Progenitor cell of endocrine pancreas (in vitro differentiated cells): ENCODE measurements around the gene ENDOU. TPM values are rescaled to one million over a fixed set of nuclear protein-coding genes. Genes with fewer than 3 reads are reported as not detected.
A peak's percentile ranks its signal among the peaks of the same experiment; 100 is the strongest.

Experiments
- DNase-seq: peaks from one replicate; pipeline ENCODE4 v3.0.0; 2021; ENCODE audit warnings: low spot score; ENCODE audit not compliant: unreplicated experiment
- H3K27ac Mint-ChIP-seq: 2 replicates; pipeline ENCODE4 v1.8.0; 2021; ENCODE audit warnings: mild to moderate bottlenecking, moderate library complexity, mixed read lengths
- H3K27me3 Mint-ChIP-seq: 2 replicates; pipeline ENCODE4 v1.8.0; 2021; ENCODE audit warnings: mixed read lengths
- H3K36me3 Mint-ChIP-seq: 2 replicates; pipeline ENCODE4 v1.8.0; 2022; ENCODE audit warnings: mixed read lengths; ENCODE audit not compliant: insufficient read depth
- H3K4me1 Mint-ChIP-seq: 2 replicates; pipeline ENCODE4 v1.8.0; 2021; ENCODE audit warnings: low read depth, mixed read lengths
- H3K4me3 Mint-ChIP-seq: 2 replicates; pipeline ENCODE4 v1.8.0; 2021; ENCODE audit warnings: low read depth, mild to moderate bottlenecking, moderate library complexity, mixed read lengths
- H3K9me3 Mint-ChIP-seq: 2 replicates; pipeline ENCODE4 v1.8.0; 2021; ENCODE audit warnings: low read depth, mixed read lengths
- CTCF ChIP-seq: fragments of 200-600 bp; sonication (generic); IDR thresholded peaks from one replicate; pipeline ENCODE4 v1.5.0; 2021; ENCODE audit warnings: antibody characterized with exemption, mild to moderate bottlenecking; ENCODE audit not compliant: unreplicated experiment
- total RNA-seq: library from RNA; stranded (reverse); gene quantifications from 2 replicates; pipeline ENCODE4 v1.2.1, GENCODE V29; 2021

The ENDOU gene
- total RNA-seq, 1 donor from 2014 or later, result not detected

GRCh38 chr12:47717046-47717442 is 8.2 kb downstream of the ENDOU start:
- DNase-seq, result no peak
- peaks cover 9% of the 10 kb centered on the region for H3K27me3 Mint-ChIP-seq
- H3K4me3 Mint-ChIP-seq, result no peak overlapping the region
- no peak overlapping the region for H3K27ac Mint-ChIP-seq
- no peaks in the 10 kb centered on the region for H3K36me3 Mint-ChIP-seq
- TF ChIP-seq CTCF, result no peak
- H3K9me3 Mint-ChIP-seq, result no peaks in the 10 kb centered on the region
- H3K4me1 Mint-ChIP-seq, result peaks cover 8% of the 10 kb centered on the region

- no peak for DNase-seq
- H3K9me3 Mint-ChIP-seq, result no peaks in the 10 kb centered on the region
- peaks cover 8% of the 10 kb centered on the region for H3K4me1 Mint-ChIP-seq
- TF ChIP-seq CTCF, result no peak
- peaks cover 9% of the 10 kb centered on the region for H3K27me3 Mint-ChIP-seq
- no peak overlapping the region for H3K4me3 Mint-ChIP-seq
- H3K36me3 Mint-ChIP-seq, result no peaks in the 10 kb centered on the region
- no peak overlapping the region for H3K27ac Mint-ChIP-seq
These were observed 9.3 kb downstream of the ENDOU start for GRCh38 chr12:47715877-47716548.

GRCh38 chr12:47715393-47715876 is 9.9 kb downstream of the ENDOU start:
- Mint-ChIP-seq H3K27ac (peak overlapping the region; percentile 27), H3K9me3 (no peaks in the 10 kb centered on the region), H3K4me3 (no peak overlapping the region), H3K4me1 (peaks cover 8% of the 10 kb centered on the region), H3K36me3 (no peaks in the 10 kb centered on the region), H3K27me3 (peaks cover 9% of the 10 kb centered on the region)
- peak; percentile 53 for DNase-seq
- peak; percentile 78 for TF ChIP-seq CTCF

- H3K36me3 Mint-ChIP-seq, result no peaks in the 10 kb centered on the region
- TF ChIP-seq CTCF, result no peak
- H3K9me3 Mint-ChIP-seq, result no peaks in the 10 kb centered on the region
- no peak overlapping the region for H3K4me3 Mint-ChIP-seq
- peaks cover 8% of the 10 kb centered on the region for H3K4me1 Mint-ChIP-seq
- peaks cover 9% of the 10 kb centered on the region for H3K27me3 Mint-ChIP-seq
- no peak for DNase-seq
- no peak overlapping the region for H3K27ac Mint-ChIP-seq
These were observed 10.4 kb downstream of the ENDOU start for GRCh38 chr12:47714826-47715386.

GRCh38 chr12:47712171-47712570 is 13.1 kb downstream of the ENDOU start:
- peaks cover 9% of the 10 kb centered on the region for H3K27me3 Mint-ChIP-seq
- TF ChIP-seq CTCF, result no peak
- no peak overlapping the region for H3K27ac Mint-ChIP-seq

More at GRCh38 chr12:47712171-47712570, 13.1 kb downstream of the ENDOU start:
- Mint-ChIP-seq H3K4me1 (peaks cover 4% of the 10 kb centered on the region), H3K4me3 (no peak overlapping the region), H3K36me3 (no peaks in the 10 kb centered on the region), H3K9me3 (no peaks in the 10 kb centered on the region)
- no peak for DNase-seq
